CD4-positive, alpha-beta T cell (primary cell): ENCODE data around the gene SFMBT2. TPM values are rescaled to one million over a fixed set of nuclear protein-coding genes. Genes with fewer than 3 reads are reported as not detected.

Source experiments
- ATAC-seq: fragments of 200-7000 bp; cut with Tn5 transposase; one replicate; pipeline ENCODE4 v1.10.0; 2022; ENCODE audit warnings: mild to moderate bottlenecking; ENCODE audit not compliant: poor library complexity
- CTCF ChIA-PET: fragments of 350-600 bp; sonication (Branson Sonifier 250); formaldehyde crosslinking; loops from one replicate; lab custom pipeline; 2021; ENCODE audit warnings: antibody characterized with exemption, inconsistent platforms; lab: Charles Lee
- POLR2A ChIA-PET: fragments of 350-600 bp; sonication (Branson Sonifier 250); formaldehyde crosslinking; loops from one replicate; lab custom pipeline; 2021; ENCODE audit warnings: antibody characterized with exemption, inconsistent platforms; lab: Charles Lee
- DNase-seq, 14 experiments: peaks; one replicate each; pipeline ENCODE4 v3.0.0-alpha.2; 2013 to 2020; ENCODE audit warnings: mixed read lengths in 2 of 14
- H3K27ac ChIP-seq, 2 donors: one replicate each; pipeline versions ENCODE4 v1.5.1 to v1.7.0; 2013; ENCODE audit warnings: low read length in 2 of 2, low read depth in 1 of 2, mild to moderate bottlenecking in 1 of 2
- H3K27me3 ChIP-seq, 2 experiments: 1 replicate in 1 of 2; 2 replicates in 1 of 2; pipeline versions ENCODE4 v1.6.1 to v1.7.0; 2013; ENCODE audit warnings: low read length in 2 of 2, control low read depth in 1 of 2, mild to moderate bottlenecking in 1 of 2, moderate library complexity in 1 of 2; ENCODE audit not compliant: insufficient read depth in 2 of 2, control insufficient read depth in 1 of 2
- H3K36me3 ChIP-seq: one replicate; pipeline ENCODE4 v1.6.1; 2013; ENCODE audit warnings: low read length, control low read depth; ENCODE audit not compliant: insufficient read depth
- H3K4me1 ChIP-seq: one replicate; pipeline ENCODE4 v1.6.1; 2013; ENCODE audit warnings: low read length, control low read depth; ENCODE audit not compliant: insufficient read depth
- H3K4me3 ChIP-seq: one replicate; pipeline ENCODE4 v1.5.1; 2013; ENCODE audit warnings: mild to moderate bottlenecking, low read length, moderate library complexity
- H3K9me3 ChIP-seq, 2 experiments: 1 replicate in 1 of 2; 2 replicates in 1 of 2; pipeline versions ENCODE4 v1.6.1 to v1.7.0; 2013; ENCODE audit warnings: low read length in 2 of 2, mild to moderate bottlenecking in 2 of 2, control low read depth in 1 of 2, moderate library complexity in 1 of 2; ENCODE audit not compliant: control insufficient read depth in 1 of 2, insufficient read depth in 1 of 2
- H3K27ac Mint-ChIP-seq: one replicate; pipeline ENCODE4 v1.8.0; 2020; ENCODE audit warnings: mixed read lengths
- H3K27me3 Mint-ChIP-seq: one replicate; pipeline ENCODE4 v1.8.0; 2021; ENCODE audit warnings: mixed read lengths
- H3K36me3 Mint-ChIP-seq: one replicate; pipeline ENCODE4 v1.8.0; 2021; ENCODE audit warnings: low read depth, mixed read lengths
- H3K4me1 Mint-ChIP-seq: one replicate; pipeline ENCODE4 v1.8.0; 2021; ENCODE audit warnings: low read depth, mixed read lengths
- H3K4me3 Mint-ChIP-seq: one replicate; pipeline ENCODE4 v1.8.0; 2020; ENCODE audit warnings: mild to moderate bottlenecking, mixed read lengths
- H3K9me3 Mint-ChIP-seq: one replicate; pipeline ENCODE4 v1.8.0; 2020; ENCODE audit warnings: mixed read lengths
- CTCF ChIP-seq: fragments of 200-600 bp; IDR thresholded peaks from one replicate; pipeline ENCODE4 v1.8.0; 2022; ENCODE audit warnings: antibody characterized with exemption, mild to moderate bottlenecking
- intact Hi-C, 2 experiments: fragments of 100-400 bp; cut with DNase I in 1 of 2; cut with micrococcal nuclease in 1 of 2; formaldehyde crosslinking; loops; one replicate each; pipeline versions ENCODE4 v1.15.1 to v1.9.0; 2023 to 2025; cut with DNase I, micrococcal nuclease
- total RNA-seq, 174 experiments: library from RNA in 2 of 174; stranded (reverse) in 2 of 174; gene quantifications; one replicate each; pipeline ENCODE4 v1.2.3 and lab custom pipeline; 2021 to 2026

SFMBT2 gene
- total RNA-seq, 2 experiments from 2014 or later, result 41.0 to 42.0 TPM

DNA sequence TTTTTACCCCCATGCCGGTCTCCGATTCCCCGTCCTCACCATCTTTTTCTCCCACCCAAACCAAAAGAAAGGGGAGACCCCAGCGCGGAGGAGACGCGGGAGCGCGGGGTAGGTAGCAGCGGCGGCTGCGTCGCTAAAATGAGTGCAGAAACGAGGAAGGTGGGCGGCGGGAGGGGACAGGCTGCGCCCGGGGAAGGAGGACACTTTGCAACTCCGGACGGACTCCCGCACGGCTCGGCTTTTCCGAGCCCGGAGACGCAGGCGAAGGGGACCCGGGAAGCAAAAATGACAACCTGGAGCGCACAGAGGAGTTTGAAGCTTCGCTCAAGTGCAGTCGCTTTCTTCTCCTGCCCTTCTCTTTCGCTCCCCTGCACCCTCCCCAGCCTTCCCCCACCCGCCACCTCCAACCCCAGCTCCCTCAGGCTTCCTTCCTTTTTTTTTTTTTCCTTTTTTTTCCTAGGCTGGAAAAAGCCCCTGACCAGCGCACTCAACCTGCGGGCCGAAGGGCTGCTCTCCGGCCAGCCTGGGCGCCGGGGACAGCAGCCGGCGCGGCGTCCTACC is 453 bp downstream of the SFMBT2 start:
- ChIA-PET POLR2A (interaction anchor here (0.6 to 2.1 kb wide), 24 partner anchors 9 to 1521 kb away, joined by 3 to 21 read pairs (median 4); partner anchors contain the start of genes ANKRD16, FBH1 and TAF3), CTCF (interaction anchor here (1.0 to 1.5 kb wide), 4 partner anchors 13 to 490 kb away, joined by 4 read pairs; no protein-coding TSS in a partner anchor)
- intact Hi-C loops, result loop anchor here (10.0 kb wide), 4 partner anchors 274 to 644 kb away; partner anchors contain the start of genes ATP5F1C (in 1 of the 2), GATA3 (in 1 of the 2) and KIN (in 1 of the 2)
- Mint-ChIP-seq H3K27me3 (peaks cover 5% of the 10 kb centered on the region), H3K27ac (peak overlapping the region; percentile 94), H3K36me3 (peaks cover 31% of the 10 kb centered on the region), H3K4me1 (peaks cover 58% of the 10 kb centered on the region), H3K9me3 (no peaks in the 10 kb centered on the region), H3K4me3 (peak overlapping the region; percentile 97)
- TF ChIP-seq CTCF, result no peak
- H3K27me3 ChIP-seq, result peaks cover 0 to 7% of the 10 kb centered on the region in 2 experiments
- DNase-seq (peak in 12 of 14 experiments; percentile 10 to 54 (median 23)), ATAC-seq (no peak)
- peak overlapping the region in 1 of 2 donors; percentile 61 for H3K27ac ChIP-seq
- no peaks in the 10 kb centered on the region for H3K36me3 ChIP-seq
- H3K4me1 ChIP-seq, result peaks cover 44% of the 10 kb centered on the region
- H3K9me3 ChIP-seq, result peaks cover 0 to 5% of the 10 kb centered on the region in 2 experiments
- H3K4me3 ChIP-seq, result peak overlapping the region; percentile 84

DNA sequence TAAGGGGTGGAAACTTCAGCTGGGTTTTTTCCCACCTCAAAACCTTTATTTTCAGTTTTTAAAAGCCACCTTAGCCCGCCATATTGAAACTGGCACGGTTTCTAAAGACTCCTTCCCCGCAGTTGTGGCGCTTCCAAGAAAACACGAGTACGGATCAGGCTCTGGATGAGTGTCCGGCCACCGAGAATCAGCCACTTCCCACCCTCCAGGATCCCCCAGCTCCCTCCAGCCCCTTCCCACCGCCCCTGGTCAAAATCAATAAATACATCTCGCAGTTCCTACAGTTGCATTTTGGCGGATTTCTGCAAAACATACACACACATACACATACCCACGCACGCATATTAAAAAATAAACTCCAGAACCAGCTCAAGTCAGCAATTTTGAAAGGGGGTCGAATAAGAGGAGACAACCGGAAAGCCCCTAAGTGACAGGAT is 1.1 kb downstream of the SFMBT2 start:
- TF ChIP-seq CTCF, result no peak
- Mint-ChIP-seq H3K4me3 (peak overlapping the region; percentile 97), H3K9me3 (no peaks in the 10 kb centered on the region), H3K27ac (peak overlapping the region; percentile 94), H3K36me3 (peaks cover 37% of the 10 kb centered on the region), H3K27me3 (peaks cover 5% of the 10 kb centered on the region), H3K4me1 (peaks cover 65% of the 10 kb centered on the region)
- H3K9me3 ChIP-seq, result peaks cover 0 to 5% of the 10 kb centered on the region in 2 experiments
- DNase-seq (peak in 3 of 14 experiments; percentile 4 to 25 (median 23)), ATAC-seq (peak; percentile 15)
- intact Hi-C loops, result loop anchor here (1.0 to 10.0 kb wide), 10 partner anchors 21 to 645 kb away; partner anchors contain the start of genes ATP5F1C (in 1 of the 2), GATA3 (in 1 of the 2) and KIN (in 1 of the 2)
- H3K36me3 ChIP-seq, result peaks cover 5% of the 10 kb centered on the region
- POLR2A ChIA-PET, result interaction anchor here (0.8 to 3.0 kb wide), 8 partner anchors 11 to 490 kb away, joined by 3 to 11 read pairs (median 7); no protein-coding TSS in a partner anchor
- H3K4me1 ChIP-seq, result peaks cover 49% of the 10 kb centered on the region
- H3K4me3 ChIP-seq, result peak overlapping the region; percentile 84
- H3K27ac ChIP-seq, result peak overlapping the region in 1 of 2 donors; percentile 61
- peaks cover 0 to 7% of the 10 kb centered on the region in 2 experiments for H3K27me3 ChIP-seq
- CTCF ChIA-PET, result interaction anchor here (1.5 to 1.7 kb wide), 2 partner anchors 486 to 490 kb away, joined by 4 to 5 read pairs; no protein-coding TSS in a partner anchor

- peaks cover 5% of the 10 kb centered on the region for H3K27me3 Mint-ChIP-seq
These were observed 1.6 kb downstream of the SFMBT2 start for GRCh38 chr10:7409045-7409731.

More at GRCh38 chr10:7409045-7409731, 1.6 kb downstream of the SFMBT2 start:
- Mint-ChIP-seq H3K4me1 (peaks cover 70% of the 10 kb centered on the region), H3K36me3 (peaks cover 43% of the 10 kb centered on the region), H3K27ac (peak overlapping the region; percentile 94), H3K4me3 (peak overlapping the region; percentile 97), H3K9me3 (no peaks in the 10 kb centered on the region)
- peaks cover 5% of the 10 kb centered on the region for H3K36me3 ChIP-seq
- no peak for TF ChIP-seq CTCF
- peak; percentile 67 for ATAC-seq
- peak overlapping the region; percentile 84 for H3K4me3 ChIP-seq
- H3K9me3 ChIP-seq, result peaks cover 0 to 5% of the 10 kb centered on the region in 2 experiments
- intact Hi-C loops, result loop anchor here (1.0 to 5.0 kb wide), 6 partner anchors 20 to 288 kb away; no protein-coding TSS in a partner anchor
- POLR2A ChIA-PET, result interaction anchor here (0.8 to 3.0 kb wide), 8 partner anchors 11 to 489 kb away, joined by 3 to 11 read pairs (median 5); no protein-coding TSS in a partner anchor
- H3K27ac ChIP-seq, result peak overlapping the region in 1 of 2 donors; percentile 61
- H3K27me3 ChIP-seq, result peaks cover 0 to 7% of the 10 kb centered on the region in 2 experiments
- DNase-seq, result peak; percentile 17 to 80 (median 48)
- peaks cover 49% of the 10 kb centered on the region for H3K4me1 ChIP-seq
- CTCF ChIA-PET, result interaction anchor here (1.0 to 1.7 kb wide), 3 partner anchors 71 to 489 kb away, joined by 3 to 5 read pairs (median 4); no protein-coding TSS in a partner anchor
